Hepatic stellate cell (primary cell): ENCODE results near the gene DAPK2.
"Not testable (repeated sequence)": the region's sequence is repeated elsewhere in the genome, so short reads cannot be mapped to it uniquely, and the experiment has no call there.

ENCODE experiments used
- DNase-seq: peaks from one replicate; pipeline ENCODE4 v3.0.0; 2011; ENCODE audit warnings: low spot score

DAPK2 gene

GRCh38 chr15:63972801-63973200, 73.5 kb downstream of the DAPK2 start:
- DNase-seq: no peak

- DNase-seq: no peak
Measured at GRCh38 chr15:63971904-63972303, 74.4 kb downstream of the DAPK2 start.

GRCh38 chr15:63971427-63971805, 74.9 kb downstream of the DAPK2 start:
- DNase-seq: no peak

- DNase-seq: no peak
Measured at GRCh38 chr15:63970621-63971426, 75.5 kb downstream of the DAPK2 start.

GRCh38 chr15:63969652-63970421, 76.4 kb downstream of the DAPK2 start:
- DNase-seq: no peak

- DNase-seq: no peak
Measured at GRCh38 chr15:63968700-63969099, 77.6 kb downstream of the DAPK2 start.

- DNase-seq: no peak
Measured at GRCh38 chr15:63968122-63968524, 78.2 kb downstream of the DAPK2 start.

- DNase-seq: no peak
Measured at GRCh38 chr15:63967616-63968015, 78.7 kb downstream of the DAPK2 start.

- not testable (repeated sequence) for DNase-seq
Measured at GRCh38 chr15:63962947-63963721, 83.2 kb downstream of the DAPK2 start.

GRCh38 chr15:63953524-63953923, 92.8 kb downstream of the DAPK2 start:
- DNase-seq: no peak

GRCh38 chr15:63950911-63951481, 95.3 kb downstream of the DAPK2 start:
- DNase-seq: peak; percentile 70

GRCh38 chr15:63948971-63949370, 97.3 kb downstream of the DAPK2 start:
- DNase-seq: no peak

GRCh38 chr15:63948436-63948835, 97.8 kb downstream of the DAPK2 start:
- DNase-seq: no peak

GRCh38 chr15:63947228-63947627, 99.1 kb downstream of the DAPK2 start:
- no peak for DNase-seq

- DNase-seq: no peak
Measured at GRCh38 chr15:63946524-63947065, 99.7 kb downstream of the DAPK2 start.

- DNase-seq: no peak
Measured at GRCh38 chr15:63945838-63946298, 100.4 kb downstream of the DAPK2 start.

- DNase-seq: peak; percentile 76
Measured at GRCh38 chr15:63945007-63945788, 101.1 kb downstream of the DAPK2 start.

- no peak for DNase-seq
Measured at GRCh38 chr15:63944681-63944955, 101.7 kb downstream of the DAPK2 start.

GRCh38 chr15:63943829-63944680, 102.2 kb downstream of the DAPK2 start:
- no peak for DNase-seq
